Effector CD4-positive, alpha-beta T cell (primary cell): ENCODE measurements around the gene ATP11A.

Experiments used
- DNase-seq: peaks from one replicate; pipeline ENCODE4 v3.0.0-alpha.2; 2020

Gene ATP11A

DNA sequence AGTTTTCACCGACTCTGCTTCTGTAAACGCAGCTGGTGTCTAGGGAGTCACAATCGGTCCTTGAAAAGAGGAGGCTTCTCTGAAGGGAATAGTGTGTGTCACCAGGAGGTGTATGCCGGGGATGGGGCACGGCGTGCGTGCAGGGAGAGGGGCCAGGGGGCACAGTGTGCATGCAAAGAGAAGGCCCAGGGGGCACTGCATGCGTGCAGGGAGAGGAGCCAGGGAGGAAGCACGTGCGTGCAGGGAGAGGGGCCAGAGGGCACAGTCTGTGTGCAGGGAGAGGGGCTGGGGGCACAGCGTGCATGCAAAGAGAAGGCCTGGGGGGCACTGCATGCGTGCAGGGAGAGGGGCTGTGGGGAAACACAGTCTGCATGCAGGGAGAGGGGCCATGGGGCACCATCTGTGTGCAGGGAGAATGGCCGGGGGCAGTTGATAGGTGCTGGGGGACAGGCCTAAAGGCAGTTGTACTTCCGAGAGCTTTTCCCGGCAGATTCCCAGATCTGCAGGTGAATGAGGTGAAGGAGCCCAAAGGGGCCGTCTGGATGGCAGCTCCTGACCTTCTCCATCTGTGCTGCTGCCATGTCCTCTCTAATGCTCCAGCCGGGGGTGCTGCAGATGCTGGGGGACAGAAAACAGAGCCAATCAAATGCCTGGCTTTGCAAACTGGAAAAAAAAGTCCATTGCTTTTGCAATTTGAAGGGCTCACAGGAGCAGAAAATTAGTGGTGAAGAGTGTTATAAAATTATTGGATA, 36.4 kb downstream of the ATP11A start:
- DNase-seq = no peak

DNA sequence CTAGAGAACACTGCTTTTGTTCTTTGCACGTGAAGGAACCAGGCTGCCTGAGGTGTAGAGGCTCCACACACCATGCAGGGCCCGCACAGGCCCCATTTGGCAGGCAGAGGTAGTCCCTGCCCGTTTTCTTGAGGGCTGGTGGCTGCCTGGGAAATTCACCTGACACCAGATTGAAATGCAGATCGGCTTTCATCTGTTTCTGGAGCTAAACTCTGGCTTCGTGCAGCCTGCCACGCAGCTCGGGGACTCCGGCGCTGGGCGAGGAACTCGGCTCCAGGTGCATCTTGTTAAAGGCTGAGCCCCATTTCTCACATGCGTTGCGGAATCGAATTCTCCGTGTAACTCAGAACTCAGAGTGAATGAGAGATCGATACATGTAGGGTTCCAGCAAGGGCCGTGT, 37.7 kb downstream of the ATP11A start:
- DNase-seq = no peak

DNA sequence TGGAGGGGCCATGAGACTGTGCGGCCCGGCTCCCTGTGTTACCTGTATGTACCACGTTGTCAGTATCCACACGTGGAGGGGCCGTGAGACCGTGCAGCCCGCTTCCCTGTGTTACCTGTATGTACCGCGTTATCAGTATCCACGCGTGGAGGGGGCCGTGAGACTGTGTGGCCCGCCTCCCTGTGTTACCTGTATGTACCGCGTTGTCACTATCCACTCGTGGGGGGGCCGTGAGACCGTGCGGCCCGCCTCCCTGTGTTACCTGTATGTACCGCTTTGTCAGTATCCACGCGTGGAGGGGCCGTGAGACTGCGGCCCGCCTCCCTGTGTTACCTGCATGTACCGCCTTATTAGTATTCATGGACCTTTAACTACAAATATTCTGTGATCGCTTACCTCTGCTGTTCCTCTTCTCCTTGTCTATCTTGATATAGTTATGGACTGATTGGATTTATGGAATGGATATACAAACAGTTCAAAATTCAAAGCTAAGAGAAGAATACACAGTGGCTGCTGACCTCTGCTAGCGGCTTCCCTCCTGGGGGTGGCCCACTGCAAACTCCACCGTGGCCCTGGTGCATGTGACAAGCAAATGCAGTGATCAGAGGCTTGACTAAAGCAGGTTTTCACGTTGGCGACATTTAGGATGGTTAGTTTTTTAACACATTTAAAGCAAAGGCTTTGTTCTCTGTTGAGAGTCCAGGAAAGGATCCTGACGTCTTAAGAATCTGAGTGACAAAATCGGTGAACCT, 38.7 kb downstream of the ATP11A start:
- DNase-seq = no peak

DNA sequence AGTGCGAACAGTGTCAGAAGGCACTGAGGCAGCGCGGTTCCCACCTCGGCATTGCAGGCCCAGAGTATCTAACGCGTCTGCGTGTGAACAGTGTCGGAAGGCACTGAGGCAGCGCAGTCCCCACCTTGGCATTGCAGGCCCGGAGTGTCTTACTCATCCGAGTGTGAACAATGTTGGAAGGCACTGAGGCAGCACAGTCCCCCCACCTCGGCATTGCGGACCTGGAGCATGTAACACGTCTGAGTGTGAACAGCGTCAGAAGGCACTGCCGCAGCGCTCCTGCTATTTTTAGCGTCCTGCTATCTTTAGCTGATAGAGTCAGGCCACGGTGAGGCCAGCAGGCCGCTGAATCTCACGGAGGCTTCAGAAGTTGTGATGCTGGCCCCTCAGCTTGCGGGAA, 39.6 kb downstream of the ATP11A start:
- DNase-seq = no peak

DNA sequence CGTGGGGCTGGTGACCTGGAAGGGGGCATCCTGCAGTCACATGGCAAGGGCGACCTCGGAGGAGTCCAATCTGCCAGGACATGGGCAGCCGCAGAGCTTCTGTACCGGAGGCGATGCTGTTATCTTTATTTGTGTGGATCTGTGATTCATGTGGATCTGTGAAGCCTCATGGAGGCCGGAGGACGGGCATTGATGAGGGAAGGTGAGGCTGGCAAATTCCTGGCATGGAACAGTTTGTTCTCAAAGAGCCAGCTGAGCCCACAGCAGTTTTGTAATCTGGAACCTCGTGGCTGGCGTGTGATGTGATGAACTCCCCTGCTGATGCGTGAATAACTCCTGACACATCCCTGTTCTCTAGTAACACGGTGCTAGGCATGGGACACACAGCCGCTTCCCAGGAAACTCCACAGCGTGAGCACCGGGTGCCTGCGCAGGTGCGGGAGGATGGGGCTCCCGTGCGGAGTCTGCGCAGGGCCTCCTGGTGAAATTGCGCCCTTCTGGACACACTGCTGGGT, 40.4 kb downstream of the ATP11A start:
- DNase-seq = no peak

DNA sequence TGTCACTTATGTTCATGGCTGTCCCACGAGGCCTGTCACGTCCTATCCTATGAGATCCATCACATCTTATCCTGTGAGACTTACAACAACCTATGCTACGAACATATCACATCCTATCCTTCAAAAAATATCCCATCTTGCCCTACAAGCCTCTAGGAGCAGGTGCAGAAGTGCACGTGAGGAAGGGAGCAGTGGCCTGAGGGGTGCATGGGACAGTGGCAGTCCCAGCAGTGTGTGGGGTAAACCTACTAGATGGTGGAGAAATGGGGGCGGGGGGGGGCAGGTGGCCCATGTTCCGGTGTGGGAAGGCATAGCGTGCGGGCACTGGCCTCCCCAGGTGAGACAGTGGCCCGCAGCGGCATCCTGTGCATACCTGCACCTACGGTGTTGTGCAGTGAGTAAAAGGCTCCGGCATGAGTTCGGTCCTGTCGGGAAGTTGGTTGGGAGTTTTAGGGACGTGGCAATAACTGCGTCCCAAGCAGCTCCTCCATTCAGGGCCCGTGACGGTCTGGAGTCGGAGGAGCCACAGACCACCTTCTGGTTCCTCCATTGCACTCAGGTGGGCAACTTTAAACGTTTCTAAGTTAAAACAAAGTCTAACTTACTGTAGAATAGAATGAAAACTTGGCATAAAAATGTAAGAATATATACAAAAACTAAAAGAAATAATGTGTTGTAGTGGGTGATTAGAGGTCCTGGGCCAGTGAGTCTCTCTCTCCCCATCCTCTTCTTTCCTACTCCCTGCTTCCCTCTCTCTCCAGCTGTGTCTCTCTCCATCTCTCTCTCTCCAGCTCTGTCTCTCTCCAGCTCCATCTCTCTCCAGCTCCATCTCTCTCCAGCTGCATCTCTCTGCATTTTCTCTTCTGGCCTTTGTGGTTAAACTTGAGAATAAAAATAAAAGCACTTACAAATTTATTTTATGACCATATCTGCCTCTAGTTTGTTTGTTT, 42.1 kb downstream of the ATP11A start:
- DNase-seq = no peak

DNA sequence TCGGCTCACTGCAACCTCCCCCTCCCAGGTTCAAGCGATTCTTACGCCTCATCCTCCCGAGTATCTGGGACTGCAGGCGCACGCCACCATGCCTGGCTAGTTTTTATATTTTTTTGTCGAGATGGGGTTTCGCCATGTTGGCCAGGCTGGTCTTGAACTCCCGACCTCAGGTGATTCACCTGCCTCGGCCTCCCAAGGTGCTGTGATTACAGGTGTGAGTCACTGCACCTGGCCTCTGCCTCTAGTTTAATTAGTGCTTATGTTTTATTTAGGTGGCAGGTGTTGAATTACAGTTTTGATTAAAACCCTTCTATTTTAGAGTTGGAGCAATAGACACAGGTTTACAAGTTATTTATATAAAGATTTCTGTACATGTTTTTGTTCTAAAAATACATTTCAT, 42.8 kb downstream of the ATP11A start:
- no peak for DNase-seq

DNA sequence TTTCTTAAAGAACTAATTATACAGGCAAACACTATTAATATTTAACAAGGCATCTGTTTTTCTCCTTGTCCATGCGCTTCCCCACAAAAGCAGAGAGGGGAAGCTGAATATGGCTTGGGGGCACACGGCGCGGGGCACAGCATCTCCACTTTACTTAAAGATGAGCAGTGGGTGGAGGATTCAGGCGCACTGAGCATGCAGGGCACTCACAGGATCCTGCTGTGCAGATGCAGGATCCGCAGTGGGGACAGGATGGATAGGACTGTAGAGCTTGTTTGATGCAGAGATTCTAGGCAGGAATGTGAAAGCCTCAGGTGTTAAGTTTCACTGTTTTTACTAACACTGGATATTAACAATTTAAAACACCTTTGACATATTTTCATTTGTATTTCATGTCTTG, 43.3 kb downstream of the ATP11A start:
- DNase-seq = no peak

DNA sequence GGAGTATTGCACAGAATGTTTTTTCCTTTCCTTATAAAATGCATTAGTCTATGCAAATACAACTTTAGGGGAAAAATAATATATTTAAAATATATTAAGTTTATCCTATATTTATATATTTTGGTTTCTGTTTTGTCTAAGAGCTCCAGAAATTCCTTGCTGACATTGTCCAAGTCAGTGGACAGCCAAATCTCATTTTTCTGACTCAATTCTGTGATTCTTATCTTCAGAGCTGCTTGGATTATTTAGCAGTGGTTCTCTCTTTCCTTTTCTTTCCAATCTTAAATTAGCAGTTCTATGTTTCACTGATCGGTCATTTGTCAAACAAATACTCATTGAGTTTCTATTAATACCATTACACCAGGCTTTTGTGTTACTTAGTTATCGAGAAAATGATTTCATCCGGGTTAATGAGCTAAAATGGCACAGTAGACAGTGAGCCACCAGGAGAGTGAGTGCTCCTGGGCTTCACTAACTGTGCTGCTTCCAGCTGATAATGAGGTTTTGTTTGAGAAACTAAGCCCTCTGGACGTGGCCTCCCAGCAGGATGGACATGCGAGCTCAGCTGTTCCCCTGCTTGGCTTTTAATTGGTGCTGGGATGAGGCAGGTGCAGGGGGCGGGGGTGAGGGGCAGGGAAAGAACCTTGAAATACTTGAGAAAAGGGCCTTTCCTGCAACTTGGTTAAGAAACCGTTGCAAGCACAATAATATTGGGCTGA, 44.0 kb downstream of the ATP11A start:
- DNase-seq = no peak

DNA sequence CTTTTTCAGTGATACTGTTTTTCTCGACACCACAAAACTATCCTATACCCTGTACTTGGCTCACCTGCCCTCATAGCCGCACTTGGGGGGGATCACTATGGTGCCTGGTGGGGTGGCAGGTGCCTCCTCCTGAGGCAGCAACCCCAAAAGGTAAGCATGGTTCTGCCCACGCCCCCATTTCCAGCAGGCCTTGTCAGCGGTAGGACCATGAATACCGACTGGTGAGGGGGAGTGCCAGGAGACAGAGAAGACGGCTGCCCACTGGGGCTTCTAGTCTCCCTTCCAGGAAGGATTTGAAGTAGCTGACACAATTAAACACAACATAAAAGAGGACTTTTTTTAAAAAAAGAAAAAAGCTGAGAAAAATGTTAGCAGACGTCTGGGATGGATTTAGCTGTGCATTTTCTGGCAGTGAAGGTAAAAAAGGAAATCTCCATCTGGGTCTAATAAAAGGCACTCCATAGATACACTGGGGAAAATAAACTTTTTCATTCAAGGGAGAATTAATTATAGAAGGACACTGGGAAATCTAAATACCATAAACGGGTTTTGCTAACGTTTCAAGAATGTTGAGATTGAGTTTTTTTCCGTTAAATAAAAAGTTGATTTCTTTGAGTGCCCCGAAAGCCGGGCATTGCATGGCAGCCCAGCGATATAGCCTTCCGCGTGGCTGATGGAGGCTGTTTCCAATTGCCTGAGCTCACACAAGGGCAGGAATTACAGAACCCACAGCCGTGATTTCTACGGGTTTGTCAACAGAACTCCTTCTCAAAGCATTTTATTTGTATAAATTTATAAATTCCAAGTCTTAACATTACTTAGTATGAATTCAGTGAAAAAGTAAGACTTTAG, 45.1 kb downstream of the ATP11A start:
- DNase-seq = no peak

DNA sequence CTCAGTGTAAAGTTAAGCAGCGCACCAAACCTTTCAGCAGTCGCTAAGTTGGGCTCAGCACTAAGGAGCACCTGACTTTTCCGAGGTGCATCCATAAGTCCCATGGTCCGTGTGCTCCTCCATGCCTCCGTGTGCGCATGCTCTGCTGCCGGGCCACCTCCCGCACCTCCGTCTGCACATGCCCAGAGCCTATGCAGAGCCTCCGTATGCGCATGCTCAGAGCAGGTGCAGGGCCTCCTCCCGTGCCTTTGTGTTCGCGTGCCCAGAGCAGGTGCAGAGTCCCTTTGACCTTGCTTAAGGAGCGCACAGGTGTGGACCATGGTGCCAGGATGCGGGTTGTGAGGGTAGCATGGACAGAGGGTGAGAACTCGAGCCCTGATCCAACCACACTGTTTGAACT, 46.0 kb downstream of the ATP11A start:
- DNase-seq = no peak

DNA sequence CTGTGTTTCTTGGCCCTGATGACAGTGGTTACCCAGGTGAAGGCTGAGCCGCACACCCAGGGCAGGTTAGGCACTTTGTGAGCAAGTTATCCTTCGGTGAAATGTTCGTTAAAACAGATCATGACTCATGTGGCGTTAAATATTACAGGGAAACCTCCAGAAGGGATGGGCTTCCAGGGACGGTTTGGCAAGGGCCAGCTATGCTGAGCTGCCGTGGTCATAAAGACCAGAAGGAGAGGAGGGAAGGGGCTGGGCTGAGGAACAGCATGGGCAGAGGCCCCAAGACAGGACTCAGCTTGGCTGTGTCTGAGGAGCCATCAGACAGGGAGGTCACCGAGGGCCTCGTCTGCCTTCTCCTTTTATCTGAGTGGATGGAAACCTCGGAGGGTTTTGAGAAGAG, 47.5 kb downstream of the ATP11A start:
- no peak for DNase-seq

DNA sequence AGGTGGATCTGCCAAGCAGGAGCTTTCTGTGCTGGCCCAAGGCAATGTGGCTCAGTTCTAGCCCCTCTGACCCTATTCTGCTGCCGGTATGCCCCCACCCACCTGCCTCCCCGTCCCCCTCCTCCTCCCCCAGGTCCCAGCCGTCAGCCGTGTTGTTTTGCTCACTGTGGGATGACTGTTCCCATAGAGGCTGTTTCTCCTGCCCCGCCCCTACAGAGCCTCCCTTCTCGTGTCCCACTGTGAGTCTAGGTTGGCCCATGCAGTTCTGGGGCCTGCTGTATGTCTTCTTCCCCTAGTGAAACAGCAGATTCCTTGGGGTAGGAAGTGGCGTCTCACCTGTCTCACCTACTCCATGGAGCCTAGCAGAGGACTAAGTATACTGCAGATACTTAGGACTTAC, 48.8 kb downstream of the ATP11A start:
- no peak for DNase-seq

DNA sequence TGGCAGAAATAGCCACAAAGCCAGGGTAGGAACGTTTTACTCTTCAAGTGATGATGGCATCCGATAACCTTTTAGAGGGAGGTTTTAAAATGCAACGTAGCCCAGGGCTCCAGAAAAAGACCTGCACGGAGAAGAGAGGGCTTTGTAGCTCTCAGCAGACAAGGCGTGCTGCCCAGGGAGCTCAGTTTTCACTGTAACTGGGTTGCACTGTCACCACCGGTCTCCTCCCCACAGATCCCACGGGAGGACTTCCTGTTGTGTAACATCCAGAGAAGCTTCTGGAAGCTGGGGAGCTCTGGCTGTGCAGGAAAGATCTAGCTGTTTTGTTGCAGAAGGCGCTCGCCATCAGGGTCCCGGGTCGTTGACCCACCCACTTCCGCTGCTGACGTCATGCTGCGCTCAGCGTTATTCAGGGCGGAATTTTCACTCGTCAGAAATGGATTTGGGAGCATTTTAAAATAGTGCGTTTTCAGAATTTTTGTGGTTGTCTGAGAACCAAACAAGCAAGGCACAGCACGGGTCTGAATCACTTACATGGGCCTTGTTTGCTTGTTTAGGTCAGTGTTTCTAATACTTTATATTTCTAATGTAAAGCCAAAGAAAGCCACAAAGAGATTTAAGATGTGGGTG, 50.8 kb downstream of the ATP11A start:
- no peak for DNase-seq

DNA sequence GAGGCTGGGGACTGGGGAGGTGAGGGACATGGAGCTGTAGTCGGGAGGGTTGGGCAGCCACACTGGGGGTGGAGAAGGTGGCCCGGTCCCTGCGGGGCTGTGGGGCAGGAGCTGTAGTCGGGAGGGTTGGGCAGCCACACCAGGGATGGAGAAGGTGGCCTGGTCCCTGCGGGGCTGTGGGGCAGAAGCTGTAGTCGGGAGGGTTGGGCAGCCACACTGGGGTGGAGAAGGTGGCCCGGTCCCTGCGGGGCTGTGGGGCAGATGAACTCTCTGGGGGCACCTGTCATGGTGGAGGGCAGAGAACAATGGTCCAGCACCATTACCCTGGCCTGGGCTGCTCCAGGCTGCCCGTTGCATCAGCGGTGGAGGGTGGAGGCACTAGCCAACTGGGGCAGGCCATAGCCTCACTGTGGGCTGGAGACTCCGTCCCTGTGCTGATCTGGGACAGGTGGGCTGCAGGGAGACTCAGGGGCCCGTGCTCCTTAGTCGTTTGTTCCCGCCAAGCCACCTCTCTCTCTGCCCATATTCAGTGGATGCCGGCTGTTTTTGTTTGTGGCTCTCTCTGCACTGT, 51.4 kb downstream of the ATP11A start:
- no peak for DNase-seq

DNA sequence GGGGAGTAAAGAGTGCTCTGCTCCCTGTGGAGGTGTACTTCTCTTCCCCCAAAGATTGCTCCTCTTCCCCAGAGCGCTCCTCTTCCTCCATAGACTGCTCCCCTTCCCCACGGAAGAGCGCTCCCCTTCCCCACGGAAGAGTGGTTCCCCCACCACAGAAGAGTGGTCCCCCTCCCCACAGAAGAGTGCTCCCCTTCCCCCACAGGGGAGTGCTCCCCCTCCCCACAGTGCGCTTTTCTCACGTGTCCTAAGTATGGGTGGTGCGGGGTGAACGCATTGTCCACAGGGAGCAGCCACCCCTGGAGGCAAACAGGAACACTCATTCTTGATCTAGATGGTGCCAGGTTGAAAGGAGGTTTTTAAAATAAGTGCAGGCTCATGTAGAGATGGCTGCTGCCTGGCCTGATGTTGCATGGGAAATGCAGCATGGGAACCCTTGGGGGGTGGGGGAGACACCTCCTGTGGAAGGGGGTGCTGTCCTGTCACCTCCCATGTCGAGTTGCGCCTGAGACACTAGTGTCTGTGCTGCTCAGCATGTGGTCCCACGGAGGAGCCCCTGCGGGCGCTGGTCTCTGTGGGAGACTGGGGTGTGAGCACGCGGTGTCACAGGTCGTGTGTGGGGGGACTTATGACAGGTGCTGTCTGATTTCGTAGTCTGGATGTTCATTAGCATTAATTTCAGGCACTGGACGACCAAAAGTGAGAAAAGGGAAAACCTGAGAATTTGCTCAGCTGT, 52.2 kb downstream of the ATP11A start:
- no peak for DNase-seq

DNA sequence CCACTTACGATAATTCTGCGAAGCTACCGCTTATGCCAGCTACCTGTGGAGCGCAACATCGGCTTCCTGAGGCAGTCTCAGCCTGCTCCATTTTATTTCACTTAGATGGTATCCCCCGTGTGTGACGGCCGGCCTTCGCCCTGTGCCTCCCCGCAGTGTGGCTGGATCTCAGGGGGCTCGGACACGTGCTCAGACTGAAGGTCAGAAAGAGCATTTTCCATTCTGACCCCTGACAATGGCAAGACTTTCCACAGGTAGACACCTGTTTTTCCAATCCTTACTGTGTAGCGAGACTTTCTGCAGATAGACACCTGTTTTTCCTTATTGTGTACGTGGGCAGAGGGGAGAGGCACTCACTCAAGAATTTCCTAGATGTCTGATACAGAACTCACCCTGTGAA, 52.7 kb downstream of the ATP11A start:
- no peak for DNase-seq

DNA sequence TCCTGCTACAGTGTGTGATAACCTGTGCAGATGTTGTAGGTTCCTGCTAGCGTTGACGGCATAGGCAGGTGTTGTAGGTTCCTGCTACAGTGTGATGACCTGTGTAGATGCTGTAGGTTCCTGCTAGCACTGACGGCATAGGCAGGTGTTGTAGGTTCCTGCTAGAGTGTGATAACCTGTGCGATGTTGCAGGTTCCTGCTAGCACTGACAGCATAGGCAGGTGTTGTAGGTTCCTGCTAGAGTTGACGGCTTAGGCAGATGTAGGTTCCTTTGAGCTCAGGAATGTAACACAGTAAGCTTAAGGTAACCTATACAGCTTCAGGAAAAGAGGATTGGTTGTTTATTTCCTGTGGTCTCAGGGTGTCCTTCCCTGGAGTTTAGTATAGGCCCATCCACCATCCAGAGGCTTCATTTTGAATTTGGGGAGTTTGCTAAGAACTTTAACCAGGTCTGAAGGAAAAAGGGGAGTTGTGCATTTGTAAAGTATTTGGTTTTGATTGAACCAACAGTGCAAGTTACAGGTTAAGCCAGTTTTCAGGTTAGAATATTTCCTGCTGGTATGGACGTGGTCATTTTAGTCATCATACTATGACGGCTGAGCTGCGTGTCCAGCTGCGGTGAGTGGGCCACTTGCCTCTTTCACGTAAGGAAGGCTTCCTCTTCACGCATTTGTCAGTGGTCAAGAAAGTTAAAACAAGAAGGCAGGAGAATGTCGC, 53.8 kb downstream of the ATP11A start:
- DNase-seq = no peak
